Activated naive CD4-positive, alpha-beta T cell treated with anti-CD3 and anti-CD28 coated beads for 36 hours (primary cell): Measurements from ENCODE around the gene KRTAP2-3. TPM values are rescaled to one million over a fixed set of nuclear protein-coding genes. Genes with fewer than 3 reads are reported as not detected.
"Not testable (repeated sequence)": the region's sequence is repeated elsewhere in the genome, so short reads cannot be mapped to it uniquely, and the experiment has no call there.

Source experiments
- CTCF ChIA-PET: fragments of 350-600 bp; sonication (Branson Sonifier 250); formaldehyde crosslinking; loops from one replicate; lab custom pipeline; 2021; ENCODE audit warnings: antibody characterized with exemption; lab: Charles Lee
- DNase-seq: peaks from one replicate; pipeline ENCODE4 v3.0.0-alpha.2; 2020
- H3K27ac Mint-ChIP-seq: one replicate; pipeline ENCODE4 v1.8.0; 2021; ENCODE audit warnings: mild to moderate bottlenecking, mixed read lengths
- H3K27me3 Mint-ChIP-seq: one replicate; pipeline ENCODE4 v1.8.0; 2021; ENCODE audit warnings: low read depth, mixed read lengths
- H3K36me3 Mint-ChIP-seq: one replicate; pipeline ENCODE4 v1.8.0; 2021; ENCODE audit warnings: low read depth, mixed read lengths
- H3K4me1 Mint-ChIP-seq: one replicate; pipeline ENCODE4 v1.8.0; 2021; ENCODE audit warnings: low read depth, mixed read lengths
- H3K4me3 Mint-ChIP-seq: one replicate; pipeline ENCODE4 v1.8.0; 2021; ENCODE audit warnings: mild to moderate bottlenecking, moderate library complexity, mixed read lengths
- H3K9me3 Mint-ChIP-seq: one replicate; pipeline ENCODE4 v1.8.0; 2021; ENCODE audit warnings: mixed read lengths
- intact Hi-C: fragments of 100-400 bp; cut with micrococcal nuclease; formaldehyde crosslinking; loops from one replicate; pipeline ENCODE4 v1.15.1; 2023
- total RNA-seq, 2 experiments: library from RNA; stranded (reverse); gene quantifications; one replicate each; pipeline ENCODE4 v1.2.3, GENCODE V29; 2021

The KRTAP2-3 gene
- total RNA-seq, 2 experiments from 2014 or later = not detected

DNA sequence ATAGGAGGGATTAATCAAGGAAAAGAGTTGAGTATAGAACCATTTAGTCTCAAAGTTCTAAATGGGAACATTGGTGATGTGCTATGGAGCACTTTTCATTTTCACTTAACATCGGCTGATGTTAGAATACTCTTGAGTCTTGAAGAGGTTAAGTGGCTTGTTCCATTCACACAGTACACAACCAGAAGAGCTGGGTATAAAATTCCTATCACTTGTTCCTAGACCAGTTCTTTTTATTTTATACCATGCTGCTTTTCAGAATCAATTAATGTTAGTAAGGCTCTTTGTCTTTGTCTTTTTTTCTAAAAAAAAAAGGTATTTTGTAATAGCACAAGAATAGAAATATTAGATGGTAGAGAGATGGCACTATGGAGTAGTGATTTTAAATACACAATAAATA lies 17.0 kb downstream of the KRTAP2-3 start:
- intact Hi-C loops = no loop called here
- H3K9me3 Mint-ChIP-seq = peaks cover 8% of the 10 kb centered on the region
- CTCF ChIA-PET = no interaction called here
- H3K4me1 Mint-ChIP-seq = peaks cover 4% of the 10 kb centered on the region
- H3K4me3 Mint-ChIP-seq = no peak overlapping the region
- no peak for DNase-seq
- H3K27me3 Mint-ChIP-seq = peaks cover 18% of the 10 kb centered on the region
- H3K27ac Mint-ChIP-seq = no peak overlapping the region
- H3K36me3 Mint-ChIP-seq = no peaks in the 10 kb centered on the region

DNA sequence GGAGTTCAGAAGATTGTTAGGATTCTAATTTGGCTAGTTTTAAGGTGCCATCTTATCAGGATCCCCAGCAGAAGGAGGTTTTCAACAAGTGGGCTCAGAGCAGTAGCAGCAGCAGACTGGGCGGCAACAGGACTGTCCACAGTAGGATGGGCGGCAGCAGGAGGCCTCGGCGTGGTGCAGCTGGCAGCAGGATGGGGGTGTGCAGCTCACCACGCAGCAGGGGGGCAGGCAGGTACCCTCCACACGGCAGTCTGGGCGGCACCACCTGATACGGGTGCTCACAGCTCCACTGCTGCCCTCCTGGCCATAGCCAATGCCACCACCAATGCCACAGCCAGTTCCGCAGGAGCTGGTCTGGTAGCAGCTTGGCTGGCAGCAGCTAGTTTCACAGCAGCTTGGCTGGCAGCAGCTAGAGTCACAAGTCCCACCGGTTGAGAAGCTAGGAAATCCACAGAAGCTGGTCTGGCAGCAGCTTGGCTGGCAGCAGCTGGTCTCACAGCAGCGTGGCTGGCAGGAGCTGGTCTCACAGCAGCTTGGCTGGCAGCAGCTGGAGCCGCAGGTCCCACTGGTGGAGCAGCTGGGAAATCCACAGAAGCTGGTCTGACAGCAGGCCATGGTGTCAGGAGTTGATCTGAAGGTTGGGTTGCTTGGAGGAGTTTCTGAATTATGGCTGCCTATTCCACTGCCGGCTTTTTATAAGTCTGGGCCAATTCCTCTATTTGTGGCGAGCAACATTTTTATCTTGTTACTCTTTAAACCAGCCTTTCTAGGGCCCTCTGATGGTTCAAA lies 18.9 kb downstream of the KRTAP2-3 start, which contains the start of gene KRTAP1-1:
TSS of gene KRTAP1-1 (minus strand) at position 668 of the 789 bp plus-strand sequence. CDS start at position 615, 53 bp downstream.
- H3K27me3 Mint-ChIP-seq, intact Hi-C loops, H3K36me3 Mint-ChIP-seq, H3K4me3 Mint-ChIP-seq, DNase-seq, H3K27ac Mint-ChIP-seq, H3K9me3 Mint-ChIP-seq, H3K4me1 Mint-ChIP-seq, CTCF ChIA-PET: not testable (repeated sequence)

DNA sequence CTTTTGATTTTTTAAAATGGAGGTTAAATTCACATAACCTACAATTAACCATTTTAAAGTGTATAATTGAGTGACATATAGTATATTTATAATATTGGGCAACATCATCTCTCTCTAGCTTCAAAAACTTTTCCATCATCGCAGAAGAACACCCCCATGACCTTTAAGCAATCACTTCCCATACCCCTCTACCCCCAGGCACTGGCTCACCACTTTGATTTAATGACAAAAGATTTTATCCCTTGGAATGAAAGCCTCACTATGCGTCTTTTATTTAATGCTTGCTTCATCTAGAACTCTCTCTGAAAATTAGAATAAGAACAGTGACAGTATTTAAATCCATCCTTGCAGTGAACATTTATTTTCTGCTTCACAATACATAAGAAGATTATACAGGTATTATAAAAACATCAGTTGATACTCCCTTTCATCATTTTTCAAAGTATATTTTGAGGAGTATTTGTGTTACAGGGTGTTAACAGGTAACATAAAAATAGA lies 22.0 kb downstream of the KRTAP2-3 start:
- DNase-seq = no peak
- Mint-ChIP-seq H3K9me3 (peaks cover 2% of the 10 kb centered on the region), H3K4me3 (no peak overlapping the region), H3K27ac (no peak overlapping the region), H3K27me3 (no peaks in the 10 kb centered on the region), H3K36me3 (no peaks in the 10 kb centered on the region), H3K4me1 (no peaks in the 10 kb centered on the region)
- CTCF ChIA-PET = no interaction called here
- intact Hi-C loops = no loop called here

- intact Hi-C loops, H3K4me1 Mint-ChIP-seq, H3K36me3 Mint-ChIP-seq, CTCF ChIA-PET, H3K4me3 Mint-ChIP-seq, H3K9me3 Mint-ChIP-seq, H3K27me3 Mint-ChIP-seq, DNase-seq, H3K27ac Mint-ChIP-seq: not testable (repeated sequence)
Observed at GRCh38 chr17:41034346-41034935, 25.5 kb downstream of the KRTAP2-3 start, which contains the start of gene KRTAP1-3. Gene KRTAP1-3, minus strand, starts transcription at chr17:41034874. Its CDS starts 53 bp downstream, at chr17:41034821.

GRCh38 chr17:41029633-41030245 lies 30.2 kb downstream of the KRTAP2-3 start, which contains the start of gene KRTAP1-4:
Gene KRTAP1-4, minus strand, starts transcription at chr17:41030195. Its CDS starts 117 bp downstream, at chr17:41030078.
- CTCF ChIA-PET = no interaction called here
- H3K27ac Mint-ChIP-seq = no peak within 1 kb of the TSS
- DNase-seq = no peak
- H3K9me3 Mint-ChIP-seq = no peaks in the 10 kb centered on the region
- no peak within 1 kb of the TSS for H3K4me3 Mint-ChIP-seq
- H3K36me3 Mint-ChIP-seq = no peaks in the 10 kb centered on the region
- intact Hi-C loops = no loop called here
- no peaks in the 10 kb centered on the region for H3K4me1 Mint-ChIP-seq
- peaks cover 6% of the 10 kb centered on the region for H3K27me3 Mint-ChIP-seq

DNA sequence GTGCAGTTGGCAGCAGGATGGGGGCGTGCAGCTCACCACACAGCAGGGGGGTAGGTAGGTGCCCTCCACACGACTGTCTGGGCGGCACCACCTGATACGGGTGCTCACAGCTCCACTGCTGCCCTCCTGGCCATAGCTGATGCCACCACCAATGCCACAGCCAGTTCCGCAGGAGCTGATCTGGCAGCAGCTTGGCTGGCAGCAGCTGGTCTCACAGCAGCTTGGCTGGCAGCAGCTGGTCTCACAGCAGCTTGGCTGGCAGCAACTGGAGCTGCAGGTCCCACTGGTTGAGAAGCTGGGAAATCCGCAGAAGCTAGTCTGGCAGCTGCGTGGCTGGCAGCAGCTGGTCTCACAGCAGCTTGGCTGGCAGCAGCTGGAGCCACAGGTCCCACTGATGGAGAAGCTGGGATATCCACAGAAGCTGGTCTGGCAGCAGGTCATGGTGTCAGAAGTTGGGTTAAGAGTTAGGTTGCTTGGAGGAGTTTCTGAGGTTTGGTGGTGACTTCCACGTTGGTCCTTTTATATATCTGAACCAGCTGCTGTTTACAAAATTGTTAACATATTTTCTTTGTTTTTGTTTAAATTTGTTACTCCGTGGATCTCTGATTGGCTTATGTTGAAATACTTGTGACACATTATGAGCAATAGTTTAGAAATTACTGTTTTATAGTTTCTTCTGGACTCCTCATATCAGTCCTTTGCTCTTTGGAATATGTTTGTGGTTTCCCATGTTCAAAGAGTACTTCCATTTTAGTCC lies 33.0 kb downstream of the KRTAP2-3 start, which contains the start of gene KRTAP1-5:
TSS of gene KRTAP1-5 (minus strand) at position 494 of the 757 bp plus-strand sequence. CDS start at position 441, 53 bp downstream.
- DNase-seq = no peak
- no peak within 1 kb of the TSS for H3K27ac Mint-ChIP-seq
- CTCF ChIA-PET = no interaction called here

DNA sequence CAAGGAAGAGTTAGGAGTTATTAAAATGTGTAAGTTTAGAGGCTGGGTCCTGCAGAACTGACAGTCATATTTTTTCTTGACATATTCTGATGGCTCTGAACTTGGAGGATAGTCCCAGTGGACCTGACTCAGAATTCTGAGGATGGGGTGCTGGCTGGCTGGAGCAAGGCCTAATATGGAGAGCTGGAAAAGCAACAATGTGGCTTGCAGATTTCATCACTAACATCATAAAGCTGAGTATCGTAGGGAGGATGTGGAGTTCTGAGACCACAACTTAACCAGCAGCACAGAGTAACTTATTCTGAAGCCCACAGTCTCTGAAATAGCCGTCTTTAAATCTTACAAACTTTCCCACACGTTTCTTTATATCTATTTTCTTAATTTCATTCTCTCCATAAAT lies 35.2 kb downstream of the KRTAP2-3 start:
- Mint-ChIP-seq H3K27ac (no peak overlapping the region), H3K9me3 (no peaks in the 10 kb centered on the region), H3K36me3 (no peaks in the 10 kb centered on the region), H3K27me3 (peaks cover 5% of the 10 kb centered on the region), H3K4me3 (no peak overlapping the region), H3K4me1 (no peaks in the 10 kb centered on the region)
- intact Hi-C loops = no loop called here
- DNase-seq = no peak
- CTCF ChIA-PET = no interaction called here

More for the DNA sequence above, 33.0 kb downstream of the KRTAP2-3 start, which contains the start of gene KRTAP1-5:
- Mint-ChIP-seq H3K4me1 (no peaks in the 10 kb centered on the region), H3K4me3 (no peak within 1 kb of the TSS), H3K9me3 (no peaks in the 10 kb centered on the region), H3K27me3 (peaks cover 8% of the 10 kb centered on the region), H3K36me3 (no peaks in the 10 kb centered on the region)
- intact Hi-C loops = no loop called here

- H3K36me3 Mint-ChIP-seq = no peaks in the 10 kb centered on the region
- peaks cover 2% of the 10 kb centered on the region for H3K27me3 Mint-ChIP-seq
- H3K9me3 Mint-ChIP-seq = no peaks in the 10 kb centered on the region
- CTCF ChIA-PET = interaction anchor here (0.7 kb wide), 1 partner anchor 15 kb away, joined by 3 read pairs; no protein-coding TSS in a partner anchor
- no peak overlapping the region for H3K4me3 Mint-ChIP-seq
- no peak for DNase-seq
- H3K27ac Mint-ChIP-seq = no peak overlapping the region
- no peaks in the 10 kb centered on the region for H3K4me1 Mint-ChIP-seq
- intact Hi-C loops = no loop called here
Observed at GRCh38 chr17:41020336-41020735, 39.6 kb downstream of the KRTAP2-3 start.

- H3K4me1 Mint-ChIP-seq = no peaks in the 10 kb centered on the region
- H3K9me3 Mint-ChIP-seq = no peaks in the 10 kb centered on the region
- H3K27ac Mint-ChIP-seq = no peak overlapping the region
- no peak for DNase-seq
- H3K36me3 Mint-ChIP-seq = no peaks in the 10 kb centered on the region
- intact Hi-C loops = no loop called here
- CTCF ChIA-PET = interaction anchor here (0.6 to 0.7 kb wide), 3 partner anchors 14 to 413 kb away, joined by 3 to 4 read pairs (median 4); no protein-coding TSS in a partner anchor
- H3K4me3 Mint-ChIP-seq = no peak overlapping the region
- peaks cover 2% of the 10 kb centered on the region for H3K27me3 Mint-ChIP-seq
Observed at GRCh38 chr17:41019415-41019814, 40.5 kb downstream of the KRTAP2-3 start.

- Mint-ChIP-seq H3K9me3 (no peaks in the 10 kb centered on the region), H3K4me3 (no peak overlapping the region), H3K27ac (no peak overlapping the region), H3K36me3 (no peaks in the 10 kb centered on the region), H3K27me3 (peaks cover 2% of the 10 kb centered on the region), H3K4me1 (no peaks in the 10 kb centered on the region)
- CTCF ChIA-PET = no interaction called here
- intact Hi-C loops = no loop called here
- DNase-seq = no peak
Observed at GRCh38 chr17:41018541-41018940, 41.4 kb downstream of the KRTAP2-3 start.

- Mint-ChIP-seq H3K27me3 (no peaks in the 10 kb centered on the region), H3K4me1 (no peaks in the 10 kb centered on the region), H3K27ac (no peak overlapping the region), H3K9me3 (no peaks in the 10 kb centered on the region), H3K4me3 (no peak overlapping the region), H3K36me3 (no peaks in the 10 kb centered on the region)
- intact Hi-C loops = no loop called here
- CTCF ChIA-PET = no interaction called here
- DNase-seq = no peak
Observed at GRCh38 chr17:41016578-41017215, 43.2 kb downstream of the KRTAP2-3 start.
